RWPE2 (cell line): Measurements from ENCODE around the gene EGR1.
A peak's percentile ranks its signal among the peaks of the same experiment; 100 is the strongest.

Experiments
- ATAC-seq: fragments of 200-7000 bp; cut with Tn5 transposase; 3 replicates; pipeline ENCODE4 v1.9.1; 2021; ENCODE audit warnings: low read depth
- DNase-seq: peaks from one replicate; pipeline ENCODE4 v3.0.0-alpha.2; 2020; ENCODE audit warnings: low spot score
- H3K27ac ChIP-seq: fragments of 450-650 bp; 2 replicates; pipeline ENCODE4 v1.5.1; 2017; ENCODE audit warnings: mild to moderate bottlenecking; ENCODE audit not compliant: poor library complexity, severe bottlenecking
- H3K27me3 ChIP-seq: fragments of 250-450 bp; sonication (Bioruptor Pico); 2 replicates; pipeline ENCODE4 v1.5.1; 2021; ENCODE audit warnings: mild to moderate bottlenecking, moderate library complexity; ENCODE audit not compliant: insufficient read depth, poor library complexity, severe bottlenecking
- H3K36me3 ChIP-seq: fragments of 250-450 bp; sonication (Bioruptor Pico); 2 replicates; pipeline ENCODE4 v1.5.1; 2020; ENCODE audit warnings: low read depth, mild to moderate bottlenecking, moderate library complexity
- H3K4me1 ChIP-seq: fragments of 250-450 bp; sonication (Bioruptor Pico); 2 replicates; pipeline ENCODE4 v1.5.1; 2021; ENCODE audit warnings: mild to moderate bottlenecking, moderate library complexity; ENCODE audit not compliant: insufficient read depth, poor library complexity, severe bottlenecking
- H3K4me3 ChIP-seq: fragments of 250-450 bp; sonication (Bioruptor Pico); 2 replicates; pipeline ENCODE4 v1.5.1; 2021; ENCODE audit warnings: mild to moderate bottlenecking, moderate library complexity; ENCODE audit not compliant: severe bottlenecking
- H3K9me3 ChIP-seq: fragments of 250-450 bp; sonication (Bioruptor Pico); 2 replicates; pipeline ENCODE4 v1.5.1; 2021; ENCODE audit warnings: mild to moderate bottlenecking, moderate library complexity; ENCODE audit not compliant: severe bottlenecking
- CTCF ChIP-seq: fragments of 450-650 bp; IDR thresholded peaks from one replicate; pipeline ENCODE4 v1.5.1; 2017; ENCODE audit warnings: mild to moderate bottlenecking, moderate library complexity; ENCODE audit not compliant: poor library complexity, severe bottlenecking

EGR1 gene

GRCh38 chr5:138458856-138459255 lies 6.4 kb upstream of the EGR1 start:
- Histone ChIP-seq H3K9me3 (no peaks in the 10 kb centered on the region), H3K27me3 (no peaks in the 10 kb centered on the region), H3K27ac (no peak overlapping the region), H3K36me3 (no peaks in the 10 kb centered on the region), H3K4me1 (no peaks in the 10 kb centered on the region), H3K4me3 (no peak overlapping the region)
- DNase-seq (no peak), ATAC-seq (no peak)
- no peak for TF ChIP-seq CTCF

GRCh38 chr5:138459311-138459933 lies 5.9 kb upstream of the EGR1 start:
- Histone ChIP-seq H3K4me1 (no peaks in the 10 kb centered on the region), H3K36me3 (no peaks in the 10 kb centered on the region), H3K4me3 (no peak overlapping the region), H3K9me3 (no peaks in the 10 kb centered on the region), H3K27ac (no peak overlapping the region), H3K27me3 (no peaks in the 10 kb centered on the region)
- ATAC-seq (no peak), DNase-seq (no peak)
- TF ChIP-seq CTCF, result no peak

- H3K4me1 ChIP-seq, result no peaks in the 10 kb centered on the region
These were observed 5.1 kb upstream of the EGR1 start for GRCh38 chr5:138460032-138460693.

GRCh38 chr5:138461343-138462125 lies 3.7 kb upstream of the EGR1 start:
- no peak for TF ChIP-seq CTCF
- Histone ChIP-seq H3K27me3 (no peaks in the 10 kb centered on the region), H3K9me3 (no peaks in the 10 kb centered on the region), H3K4me1 (no peaks in the 10 kb centered on the region), H3K27ac (no peak overlapping the region), H3K4me3 (no peak overlapping the region), H3K36me3 (peaks cover 9% of the 10 kb centered on the region)
- ATAC-seq (peak; percentile 2; the same call in 1 of the 3 replicates), DNase-seq (no peak)

More at GRCh38 chr5:138460032-138460693, 5.1 kb upstream of the EGR1 start:
- H3K27ac ChIP-seq, result no peak overlapping the region
- H3K36me3 ChIP-seq, result no peaks in the 10 kb centered on the region
- no peak for DNase-seq
- H3K27me3 ChIP-seq, result no peaks in the 10 kb centered on the region
- no peaks in the 10 kb centered on the region for H3K9me3 ChIP-seq
- ATAC-seq, result no peak
- TF ChIP-seq CTCF, result no peak
- no peak overlapping the region for H3K4me3 ChIP-seq
